ENCODE measurements around the gene SMCO1. TPM values are rescaled to one million over a fixed set of nuclear protein-coding genes. Genes with fewer than 3 reads are reported as not detected.
"Not testable (repeated sequence)": the region's sequence is repeated elsewhere in the genome, so short reads cannot be mapped to it uniquely, and the experiment has no call there.

Gene SMCO1
- total RNA-seq, 2 donors from 2014 or later, result not detected

GRCh38 chr3:196524527-196524926 lies 9.4 kb upstream of the SMCO1 start:
- no peak overlapping the region for H3K27ac ChIP-seq
- intact Hi-C loops (cut with DNase I), result no loop called here
- TF ChIP-seq POLR2AphosphoS5 (IDR thresholded peaks at IDR 0.05), result no peak
- TF ChIP-seq CTCF (IDR thresholded peaks at IDR 0.05), result no peak
- TF ChIP-seq POLR2A (IDR thresholded peaks at IDR 0.05), result no peak
- no peaks in the 10 kb centered on the region for H3K4me1 ChIP-seq (replicated peaks)
- H3K4me3 ChIP-seq, result no peak overlapping the region
- no peaks in the 10 kb centered on the region for H3K27me3 ChIP-seq (replicated peaks; ENCODE audit: insufficient read depth)
- no peaks in the 10 kb centered on the region for H3K36me3 ChIP-seq
- WGBS, result 56% methylated on average over 5 of the region's 5 CpGs
- no peak for DNase-seq (ENCODE audit: low spot score)
- no peaks in the 10 kb centered on the region for H3K9me3 ChIP-seq

DNA sequence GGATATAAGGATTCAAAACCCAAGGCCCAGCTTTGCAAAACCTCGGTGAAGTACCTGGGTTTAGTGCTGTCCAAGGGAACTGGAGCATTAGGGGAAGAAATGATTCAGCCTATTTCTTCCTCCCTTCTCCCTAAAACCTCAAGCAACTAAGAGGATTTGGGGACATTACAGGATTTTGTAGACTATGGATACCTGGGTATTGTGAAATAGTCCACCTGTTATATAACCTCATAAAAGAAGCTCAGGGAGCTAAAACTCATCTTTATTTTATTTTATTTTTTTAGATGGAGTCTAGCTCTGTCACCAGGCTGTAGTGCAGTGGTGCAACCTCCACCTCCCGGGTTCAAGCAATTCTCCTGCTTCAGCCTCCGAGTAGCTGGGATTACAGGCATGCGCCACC lies 8.7 kb upstream of the SMCO1 start:
- H3K4me3 ChIP-seq, result no peak overlapping the region
- intact Hi-C loops (cut with DNase I), result no loop called here
- H3K9me3 ChIP-seq, result no peaks in the 10 kb centered on the region
- H3K27me3 ChIP-seq (replicated peaks; ENCODE audit: insufficient read depth), result no peaks in the 10 kb centered on the region
- H3K4me1 ChIP-seq (replicated peaks), result no peaks in the 10 kb centered on the region
- WGBS, result 94% methylated on average over 4 of the region's 4 CpGs
- TF ChIP-seq CTCF (IDR thresholded peaks at IDR 0.05) (no peak), POLR2AphosphoS5 (IDR thresholded peaks at IDR 0.05) (no peak)
- no peaks in the 10 kb centered on the region for H3K36me3 ChIP-seq
- H3K27ac ChIP-seq, result no peak overlapping the region
- DNase-seq (ENCODE audit: low spot score), result no peak

DNA sequence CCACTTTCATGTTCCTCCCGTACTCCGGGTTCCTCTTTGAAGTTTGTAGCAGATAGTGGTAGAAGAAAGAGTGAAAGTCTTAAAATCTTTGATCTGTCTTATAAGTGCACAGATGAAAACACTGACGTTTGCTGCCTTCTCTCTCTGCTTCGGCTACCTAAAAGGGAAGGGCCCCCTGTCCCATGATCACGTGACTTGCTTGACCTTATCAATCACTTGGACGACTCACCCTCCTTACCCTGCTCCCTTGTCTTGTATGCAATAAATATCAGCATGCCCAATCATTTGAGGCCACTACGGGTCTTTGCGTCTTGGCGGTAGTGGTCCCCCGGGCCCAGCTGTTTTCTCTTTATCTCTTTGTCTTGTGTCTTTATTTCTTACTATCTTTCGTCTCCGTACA lies 6.1 kb upstream of the SMCO1 start:
- H3K27ac ChIP-seq; DNase-seq (ENCODE audit: low spot score); H3K27me3 ChIP-seq (replicated peaks; ENCODE audit: insufficient read depth); intact Hi-C loops (cut with DNase I); H3K9me3 ChIP-seq; H3K4me3 ChIP-seq; H3K36me3 ChIP-seq; H3K4me1 ChIP-seq (replicated peaks): not testable (repeated sequence)
- WGBS, result 86% methylated on average over 12 of the region's 12 CpGs

GRCh38 chr3:196519718-196520082 lies 4.6 kb upstream of the SMCO1 start:
- no peak overlapping the region for H3K4me3 ChIP-seq
- TF ChIP-seq POLR2A (IDR thresholded peaks at IDR 0.05) (no peak), CTCF (IDR thresholded peaks at IDR 0.05) (no peak), POLR2AphosphoS5 (IDR thresholded peaks at IDR 0.05) (no peak)
- H3K27ac ChIP-seq, result no peak overlapping the region
- WGBS, result 89% methylated on average over 5 of the region's 5 CpGs
- no peaks in the 10 kb centered on the region for H3K4me1 ChIP-seq (replicated peaks)
- no peaks in the 10 kb centered on the region for H3K9me3 ChIP-seq
- DNase-seq (ENCODE audit: low spot score), result no peak
- H3K27me3 ChIP-seq (replicated peaks; ENCODE audit: insufficient read depth), result no peaks in the 10 kb centered on the region
- intact Hi-C loops (cut with DNase I), result loop anchor here (2.0 kb wide), 1 partner anchor 265 kb away; no protein-coding TSS in a partner anchor
- no peaks in the 10 kb centered on the region for H3K36me3 ChIP-seq

- DNase-seq (ENCODE audit: low spot score), result peak; percentile 45
- WGBS, result 49% methylated on average over 12 of the region's 12 CpGs
- Histone ChIP-seq H3K4me3 (no peak overlapping the region), H3K27ac (no peak overlapping the region), H3K9me3 (no peaks in the 10 kb centered on the region), H3K4me1 (replicated peaks) (no peaks in the 10 kb centered on the region), H3K36me3 (no peaks in the 10 kb centered on the region), H3K27me3 (replicated peaks; ENCODE audit: insufficient read depth) (no peaks in the 10 kb centered on the region)
- TF ChIP-seq CTCF (IDR thresholded peaks at IDR 0.05) (peak; percentile 27 to 60 (median 52)), POLR2A (IDR thresholded peaks at IDR 0.05) (no peak), POLR2AphosphoS5 (IDR thresholded peaks at IDR 0.05) (no peak)
- intact Hi-C loops (cut with DNase I), result loop anchor here (2.0 kb wide), 1 partner anchor 264 kb away; no protein-coding TSS in a partner anchor
These were observed 4.0 kb upstream of the SMCO1 start for GRCh38 chr3:196518966-196519717.
